Adipocyte (in vitro differentiated cells): Measurements from ENCODE around the gene ENG.
"Not testable (repeated sequence)": the region's sequence is repeated elsewhere in the genome, so short reads cannot be mapped to it uniquely, and the experiment has no call there.

Experiments used
- DNase-seq: peaks from one replicate; pipeline ENCODE4 v3.0.0-alpha.2; 2015; ENCODE audit warnings: low read depth
- H3K27me3 ChIP-seq: replicated peaks from 2 replicates; pipeline ENCODE4 v1.7.0; 2013; ENCODE audit warnings: mild to moderate bottlenecking, low read length, moderate library complexity; ENCODE audit not compliant: control insufficient read depth, insufficient read depth
- H3K36me3 ChIP-seq: 2 replicates; pipeline ENCODE4 v1.7.0; 2013; ENCODE audit warnings: low read length, mild to moderate bottlenecking, moderate library complexity; ENCODE audit not compliant: control insufficient read depth, insufficient read depth, severe bottlenecking
- H3K4me1 ChIP-seq: 2 replicates; pipeline ENCODE4 v1.7.0; 2013; ENCODE audit warnings: mild to moderate bottlenecking, low read length, moderate library complexity; ENCODE audit not compliant: control insufficient read depth, insufficient read depth
- H3K4me3 ChIP-seq: 2 replicates; pipeline ENCODE4 v1.7.0; 2013; ENCODE audit warnings: mild to moderate bottlenecking, low read length, moderate library complexity
- H3K9ac ChIP-seq: 2 replicates; pipeline ENCODE4 v1.7.0; 2013; ENCODE audit warnings: mild to moderate bottlenecking, low read length, moderate library complexity
- H3K9me3 ChIP-seq: 2 replicates; pipeline ENCODE4 v1.7.0; 2013; ENCODE audit warnings: mild to moderate bottlenecking, low read length, moderate library complexity; ENCODE audit not compliant: control insufficient read depth

The ENG gene

GRCh38 chr9:127847178-127847510 is 7.3 kb downstream of the ENG start:
- Histone ChIP-seq H3K36me3 (peaks cover 49% of the 10 kb centered on the region), H3K9ac (peak overlapping the region; percentile 39), H3K9me3 (peaks cover 12% of the 10 kb centered on the region), H3K4me1 (peaks cover 67% of the 10 kb centered on the region), H3K4me3 (peak overlapping the region; percentile 20), H3K27me3 (no peaks in the 10 kb centered on the region)
- no peak for DNase-seq

DNA sequence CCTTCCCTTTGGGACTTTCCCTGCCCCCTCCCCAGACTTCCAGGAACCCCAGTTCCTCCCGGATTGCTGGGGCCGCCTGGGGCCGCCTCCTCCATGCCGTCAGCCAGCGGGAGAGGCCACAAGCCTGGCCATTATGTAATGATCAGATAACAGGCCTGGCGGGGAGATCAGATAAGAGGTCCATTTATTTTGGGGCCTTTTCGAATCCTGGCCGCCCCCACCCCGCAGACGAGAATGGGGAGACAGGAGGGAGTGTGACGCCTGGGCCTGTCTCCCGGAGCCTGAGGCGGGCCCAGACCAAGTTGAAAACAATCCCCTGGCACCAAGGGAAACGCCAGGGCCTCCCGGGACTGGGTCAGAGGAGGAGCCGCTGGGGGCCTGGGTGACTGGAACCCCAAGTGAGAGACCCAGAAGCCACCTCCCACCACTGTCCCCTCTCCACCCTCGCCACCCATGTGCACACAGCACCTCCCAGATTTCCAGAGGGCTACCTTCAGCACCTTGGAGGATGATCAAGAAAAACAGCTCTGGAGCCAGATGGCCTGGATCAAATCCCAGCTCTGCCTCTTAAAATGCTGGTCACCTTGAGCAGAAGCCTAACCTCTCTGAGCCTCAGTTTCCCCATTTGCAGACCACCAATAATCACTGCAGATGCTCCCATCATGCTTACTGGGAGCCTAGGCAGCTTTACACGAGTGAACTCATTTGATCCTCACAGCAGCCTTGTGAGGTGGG is 7.8 kb downstream of the ENG start:
- Histone ChIP-seq H3K9me3 (peaks cover 12% of the 10 kb centered on the region), H3K4me3 (peak overlapping the region; percentile 25), H3K4me1 (peaks cover 62% of the 10 kb centered on the region), H3K9ac (peak overlapping the region; percentile 39), H3K36me3 (peaks cover 49% of the 10 kb centered on the region), H3K27me3 (no peaks in the 10 kb centered on the region)
- no peak for DNase-seq

DNA sequence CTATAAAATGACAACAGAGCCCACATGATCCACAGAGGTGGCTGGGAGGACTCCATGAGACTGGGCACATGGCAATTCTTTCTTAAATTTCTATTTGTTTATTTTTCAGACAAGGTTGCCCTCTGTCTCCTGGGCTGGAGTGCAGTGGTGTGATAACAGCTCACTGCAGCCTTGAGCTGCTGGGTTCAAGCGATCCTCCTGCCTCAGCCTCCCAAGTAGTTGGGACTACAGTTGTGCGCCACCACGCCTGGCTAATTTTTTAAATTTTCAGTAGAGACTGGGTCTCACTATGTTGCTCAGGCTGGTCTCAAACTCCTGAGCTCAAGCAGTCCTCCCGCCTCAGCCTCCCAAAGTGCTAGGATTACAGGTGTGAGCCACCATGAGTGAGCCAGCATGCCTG is 8.8 kb downstream of the ENG start:
- peak overlapping the region; percentile 25 for H3K4me3 ChIP-seq
- not testable (repeated sequence) for DNase-seq

DNA sequence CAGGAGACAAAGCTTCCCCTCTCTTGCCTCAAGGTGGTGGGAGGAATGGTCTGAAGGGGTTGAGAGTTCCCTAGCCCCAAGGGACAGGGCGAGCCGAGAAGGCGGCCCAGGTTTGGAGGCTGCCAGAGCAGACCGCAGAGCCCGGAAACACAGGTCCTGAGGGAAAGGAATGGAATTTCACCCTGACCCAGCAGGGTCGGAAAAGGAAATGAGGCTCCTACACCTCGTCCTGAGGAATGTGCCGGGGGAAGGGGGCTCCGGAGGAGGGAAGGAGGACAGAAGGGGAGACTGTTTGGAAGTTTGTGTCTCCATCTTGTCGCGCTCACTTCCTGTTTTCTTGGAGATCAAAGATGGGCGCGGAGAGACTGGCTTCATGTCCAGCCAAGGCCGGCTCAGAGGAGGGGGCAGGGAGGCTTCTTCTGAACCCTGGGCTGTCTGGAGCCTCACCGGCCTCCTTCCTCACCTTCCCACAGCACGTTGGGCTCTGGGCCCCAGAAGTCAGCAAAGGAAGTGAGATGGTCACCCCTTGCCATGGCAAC is 9.6 kb downstream of the ENG start:
- no peak overlapping the region for H3K4me3 ChIP-seq
- peaks cover 12% of the 10 kb centered on the region for H3K9me3 ChIP-seq
- H3K4me1 ChIP-seq = peaks cover 52% of the 10 kb centered on the region
- peak overlapping the region; percentile 69 for H3K9ac ChIP-seq
- no peak for DNase-seq
- peaks cover 53% of the 10 kb centered on the region for H3K36me3 ChIP-seq
- no peaks in the 10 kb centered on the region for H3K27me3 ChIP-seq

More for the DNA sequence above, 8.8 kb downstream of the ENG start:
- H3K27me3 ChIP-seq = not testable (repeated sequence)
- peak overlapping the region; percentile 69 for H3K9ac ChIP-seq
- peaks cover 12% of the 10 kb centered on the region for H3K9me3 ChIP-seq
- peaks cover 53% of the 10 kb centered on the region for H3K4me1 ChIP-seq
- H3K36me3 ChIP-seq = peaks cover 53% of the 10 kb centered on the region

DNA sequence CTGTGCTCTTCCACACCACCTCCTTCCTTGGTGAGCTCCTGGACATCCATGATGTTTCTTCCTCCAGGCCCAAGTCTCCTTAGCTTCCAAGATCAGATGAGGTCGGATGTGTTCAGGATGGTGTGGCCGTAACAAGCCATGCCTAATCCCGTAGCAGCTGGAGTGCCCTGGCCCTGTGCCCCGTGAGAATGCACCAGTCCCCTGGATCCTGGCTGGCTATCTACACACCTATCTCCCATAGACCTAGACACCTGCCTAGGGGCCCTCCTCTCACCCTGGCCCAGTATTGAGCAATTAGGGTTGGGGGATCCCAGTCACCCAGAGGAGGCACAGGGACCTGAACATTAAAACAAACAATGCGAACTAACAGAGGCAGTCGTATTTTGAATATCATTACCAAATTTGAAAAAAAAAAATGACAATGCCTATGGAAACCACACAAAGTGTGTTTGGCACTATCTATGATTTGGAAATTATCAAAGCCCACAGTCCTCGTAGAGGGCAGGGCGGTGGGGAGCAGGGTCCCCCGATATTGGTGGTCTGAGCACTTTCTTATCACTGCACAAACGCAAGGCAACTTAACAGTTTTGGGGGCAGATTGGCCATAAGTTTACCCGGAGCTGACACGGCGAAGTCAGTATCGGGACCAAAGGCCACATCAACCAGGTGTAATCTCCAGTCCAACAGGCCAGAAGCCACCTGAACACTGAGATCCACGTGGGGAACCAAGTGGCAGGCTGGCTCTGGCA is 13.2 kb downstream of the ENG start:
- Histone ChIP-seq H3K36me3 (peaks cover 35% of the 10 kb centered on the region), H3K27me3 (no peaks in the 10 kb centered on the region)
- DNase-seq = no peak

GRCh38 chr9:127838375-127839078 is 15.9 kb downstream of the ENG start:
- peak; percentile 89 for DNase-seq
- Histone ChIP-seq H3K4me1 (peaks cover 62% of the 10 kb centered on the region), H3K9ac (peak overlapping the region; percentile 94), H3K27me3 (no peaks in the 10 kb centered on the region), H3K4me3 (peak overlapping the region; percentile 70), H3K9me3 (no peaks in the 10 kb centered on the region), H3K36me3 (peaks cover 35% of the 10 kb centered on the region)

More for the DNA sequence above, 13.2 kb downstream of the ENG start:
- no peaks in the 10 kb centered on the region for H3K9me3 ChIP-seq
- peak overlapping the region; percentile 94 for H3K9ac ChIP-seq
- H3K4me3 ChIP-seq = no peak overlapping the region
- H3K4me1 ChIP-seq = peaks cover 59% of the 10 kb centered on the region

DNA sequence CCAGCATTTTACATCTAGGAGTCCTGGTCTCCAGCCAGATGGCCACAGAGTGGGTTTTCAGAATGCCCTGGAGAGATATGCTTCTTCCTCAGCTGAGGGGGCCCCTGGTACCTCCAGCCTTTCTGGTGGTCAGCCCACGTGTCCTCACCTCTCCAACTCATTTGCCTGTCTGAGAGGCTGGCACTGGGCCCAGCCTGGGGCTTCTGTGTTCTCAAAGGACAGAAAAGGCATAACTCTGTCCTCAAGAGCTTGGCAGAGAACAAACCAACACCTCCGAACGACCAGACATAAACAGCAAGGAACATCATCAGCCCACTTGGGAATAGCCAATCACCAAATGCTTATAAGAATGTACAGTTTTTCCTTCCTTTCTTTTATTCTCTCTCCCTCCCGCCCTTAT is 17.1 kb downstream of the ENG start:
- Histone ChIP-seq H3K9me3 (no peaks in the 10 kb centered on the region), H3K36me3 (peaks cover 28% of the 10 kb centered on the region), H3K27me3 (no peaks in the 10 kb centered on the region), H3K9ac (peak overlapping the region; percentile 94), H3K4me1 (peaks cover 71% of the 10 kb centered on the region), H3K4me3 (peak overlapping the region; percentile 70)
- peak; percentile 32 for DNase-seq

DNA sequence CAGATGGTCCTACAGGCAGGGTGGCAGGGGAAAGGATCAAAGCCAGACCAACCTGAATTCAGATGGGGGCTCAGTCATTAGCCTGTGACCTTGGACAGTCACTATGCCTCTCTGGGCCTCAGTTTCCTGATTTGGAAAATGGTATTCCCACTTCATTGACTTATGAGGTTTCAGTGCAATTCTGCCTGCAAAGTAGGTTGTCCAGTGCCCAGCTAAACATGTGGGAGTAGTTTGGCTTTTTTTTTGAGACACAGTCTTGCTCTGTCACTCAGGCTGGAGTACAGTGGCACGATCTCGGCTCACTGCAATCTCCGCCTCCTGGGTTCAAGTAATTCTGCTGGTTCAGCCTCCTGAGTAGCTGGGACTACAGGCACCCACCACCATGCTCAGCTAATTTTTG is 17.9 kb downstream of the ENG start:
- Histone ChIP-seq H3K4me1 (peaks cover 77% of the 10 kb centered on the region), H3K36me3 (peaks cover 22% of the 10 kb centered on the region), H3K4me3 (peak overlapping the region; percentile 5), H3K9ac (peak overlapping the region; percentile 94)
- not testable (repeated sequence) for H3K9me3 ChIP-seq, DNase-seq, H3K27me3 ChIP-seq

DNA sequence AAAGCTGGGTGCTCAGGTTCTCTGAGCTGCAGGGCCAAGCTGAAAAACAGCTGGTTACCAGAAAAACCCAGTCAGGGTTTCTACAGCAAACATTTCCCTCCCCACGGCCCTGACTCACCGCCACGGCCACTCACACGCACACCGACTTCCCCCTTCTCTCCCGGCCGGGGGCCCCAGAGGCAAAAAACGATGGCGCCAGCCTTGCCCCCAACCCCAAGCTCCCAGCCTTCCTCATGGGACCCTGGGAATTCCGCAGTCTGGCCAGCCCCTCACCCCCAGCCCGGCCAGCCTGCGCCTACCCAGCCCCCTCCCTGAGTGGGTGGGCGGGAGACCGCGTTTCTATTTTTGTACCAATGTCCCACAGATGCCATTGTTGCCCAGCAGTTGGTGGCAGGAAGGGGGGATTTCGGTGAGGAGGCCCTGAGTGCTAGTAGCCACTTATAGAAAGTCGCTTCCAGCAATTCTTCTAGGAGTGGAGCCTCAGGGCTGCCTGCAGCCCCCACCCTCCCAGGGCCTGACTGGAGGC is 18.4 kb downstream of the ENG start:
- DNase-seq = peak; percentile 91
- Histone ChIP-seq H3K4me3 (peak overlapping the region; percentile 5), H3K9me3 (no peaks in the 10 kb centered on the region), H3K4me1 (peaks cover 77% of the 10 kb centered on the region), H3K27me3 (no peaks in the 10 kb centered on the region), H3K9ac (peak overlapping the region; percentile 94), H3K36me3 (peaks cover 17% of the 10 kb centered on the region)

GRCh38 chr9:127833555-127833954 is 20.9 kb downstream of the ENG start:
- peak overlapping the region; percentile 24 for H3K4me3 ChIP-seq
- peak; percentile 63 for DNase-seq
- H3K9me3 ChIP-seq = no peaks in the 10 kb centered on the region
- H3K27me3 ChIP-seq = no peaks in the 10 kb centered on the region
- H3K4me1 ChIP-seq = peaks cover 72% of the 10 kb centered on the region
- peak overlapping the region; percentile 63 for H3K9ac ChIP-seq
- H3K36me3 ChIP-seq = peaks cover 12% of the 10 kb centered on the region

- Histone ChIP-seq H3K27me3 (no peaks in the 10 kb centered on the region), H3K4me3 (no peak overlapping the region), H3K4me1 (peaks cover 70% of the 10 kb centered on the region), H3K36me3 (peaks cover 17% of the 10 kb centered on the region), H3K9ac (peak overlapping the region; percentile 25), H3K9me3 (no peaks in the 10 kb centered on the region)
- no peak for DNase-seq
Measured at GRCh38 chr9:127832248-127832647, 22.2 kb downstream of the ENG start.
